CD4-positive, alpha-beta T cell (primary cell): ENCODE results near the gene SLC5A1. TPM values are rescaled to one million over a fixed set of nuclear protein-coding genes. Genes with fewer than 3 reads are reported as not detected.

Experiments
- ATAC-seq: fragments of 200-7000 bp; cut with Tn5 transposase; one replicate; pipeline ENCODE4 v1.10.0; 2022; ENCODE audit warnings: mild to moderate bottlenecking; ENCODE audit not compliant: poor library complexity
- CTCF ChIA-PET: fragments of 350-600 bp; sonication (Branson Sonifier 250); formaldehyde crosslinking; loops from one replicate; lab custom pipeline; 2021; ENCODE audit warnings: antibody characterized with exemption, inconsistent platforms; lab: Charles Lee
- POLR2A ChIA-PET: fragments of 350-600 bp; sonication (Branson Sonifier 250); formaldehyde crosslinking; loops from one replicate; lab custom pipeline; 2021; ENCODE audit warnings: antibody characterized with exemption, inconsistent platforms; lab: Charles Lee
- DNase-seq, 14 experiments: peaks; one replicate each; pipeline ENCODE4 v3.0.0-alpha.2; 2013 to 2020; ENCODE audit warnings: mixed read lengths in 2 of 14
- H3K27ac ChIP-seq, 2 donors: one replicate each; pipeline versions ENCODE4 v1.5.1 to v1.7.0; 2013; ENCODE audit warnings: low read length in 2 of 2, low read depth in 1 of 2, mild to moderate bottlenecking in 1 of 2
- H3K27me3 ChIP-seq, 2 experiments: 1 replicate in 1 of 2; 2 replicates in 1 of 2; pipeline versions ENCODE4 v1.6.1 to v1.7.0; 2013; ENCODE audit warnings: low read length in 2 of 2, control low read depth in 1 of 2, mild to moderate bottlenecking in 1 of 2, moderate library complexity in 1 of 2; ENCODE audit not compliant: insufficient read depth in 2 of 2, control insufficient read depth in 1 of 2
- H3K36me3 ChIP-seq: one replicate; pipeline ENCODE4 v1.6.1; 2013; ENCODE audit warnings: low read length, control low read depth; ENCODE audit not compliant: insufficient read depth
- H3K4me1 ChIP-seq: one replicate; pipeline ENCODE4 v1.6.1; 2013; ENCODE audit warnings: low read length, control low read depth; ENCODE audit not compliant: insufficient read depth
- H3K4me3 ChIP-seq: one replicate; pipeline ENCODE4 v1.5.1; 2013; ENCODE audit warnings: mild to moderate bottlenecking, low read length, moderate library complexity
- H3K9me3 ChIP-seq, 2 experiments: 1 replicate in 1 of 2; 2 replicates in 1 of 2; pipeline versions ENCODE4 v1.6.1 to v1.7.0; 2013; ENCODE audit warnings: low read length in 2 of 2, mild to moderate bottlenecking in 2 of 2, control low read depth in 1 of 2, moderate library complexity in 1 of 2; ENCODE audit not compliant: control insufficient read depth in 1 of 2, insufficient read depth in 1 of 2
- H3K27ac Mint-ChIP-seq: one replicate; pipeline ENCODE4 v1.8.0; 2020; ENCODE audit warnings: mixed read lengths
- H3K27me3 Mint-ChIP-seq: one replicate; pipeline ENCODE4 v1.8.0; 2021; ENCODE audit warnings: mixed read lengths
- H3K36me3 Mint-ChIP-seq: one replicate; pipeline ENCODE4 v1.8.0; 2021; ENCODE audit warnings: low read depth, mixed read lengths
- H3K4me1 Mint-ChIP-seq: one replicate; pipeline ENCODE4 v1.8.0; 2021; ENCODE audit warnings: low read depth, mixed read lengths
- H3K4me3 Mint-ChIP-seq: one replicate; pipeline ENCODE4 v1.8.0; 2020; ENCODE audit warnings: mild to moderate bottlenecking, mixed read lengths
- H3K9me3 Mint-ChIP-seq: one replicate; pipeline ENCODE4 v1.8.0; 2020; ENCODE audit warnings: mixed read lengths
- intact Hi-C, 2 experiments: fragments of 100-400 bp; cut with DNase I in 1 of 2; cut with micrococcal nuclease in 1 of 2; formaldehyde crosslinking; loops; one replicate each; pipeline versions ENCODE4 v1.15.1 to v1.9.0; 2023 to 2025; cut with DNase I, micrococcal nuclease
- total RNA-seq, 174 experiments: library from RNA in 2 of 174; stranded (reverse) in 2 of 174; gene quantifications; one replicate each; pipeline ENCODE4 v1.2.3 and lab custom pipeline; 2021 to 2026
- TF ChIP-seq, protein P1 (sequence below): fragments of 200-600 bp; IDR thresholded peaks from one replicate; pipeline ENCODE4 v1.8.0; 2022; ENCODE audit warnings: antibody characterized with exemption, mild to moderate bottlenecking

Gene SLC5A1
- total RNA-seq, 2 experiments from 2014 or later: not detected

DNA sequence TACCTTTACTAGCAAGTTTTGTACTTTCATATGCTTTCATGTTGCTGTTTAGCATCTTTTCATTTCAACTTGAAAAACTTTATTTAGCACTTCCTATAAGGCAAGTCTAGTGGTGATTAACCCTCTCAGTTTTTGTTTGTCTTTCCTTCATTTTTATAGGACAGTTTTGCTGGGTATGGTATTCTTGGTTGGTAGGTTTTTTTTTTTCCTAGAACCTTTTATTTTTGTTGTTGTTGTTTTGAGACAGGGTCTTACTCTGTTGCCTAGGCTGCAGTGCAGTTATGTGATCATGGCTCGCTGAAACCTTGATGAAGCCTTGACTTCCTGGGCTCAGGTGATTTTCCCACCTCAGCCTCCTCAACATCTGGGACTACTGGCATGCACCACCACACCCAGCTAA is 29.9 kb upstream of the SLC5A1 start:
- H3K27me3 ChIP-seq: peaks cover 0 to 4% of the 10 kb centered on the region in 2 experiments
- H3K9me3 ChIP-seq: peaks cover 21 to 36% of the 10 kb centered on the region in 2 experiments
- CTCF ChIA-PET: no interaction called here
- no peaks in the 10 kb centered on the region for H3K36me3 ChIP-seq
- no peak for DNase-seq
- Mint-ChIP-seq H3K4me1 (no peaks in the 10 kb centered on the region), H3K9me3 (peaks cover 17% of the 10 kb centered on the region), H3K4me3 (no peak overlapping the region), H3K27me3 (peaks cover 13% of the 10 kb centered on the region), H3K36me3 (no peaks in the 10 kb centered on the region), H3K27ac (no peak overlapping the region)
- H3K27ac ChIP-seq: no peak overlapping the region
- ATAC-seq: no peak
- no peak overlapping the region for H3K4me3 ChIP-seq
- TF ChIP-seq, protein P1, sequence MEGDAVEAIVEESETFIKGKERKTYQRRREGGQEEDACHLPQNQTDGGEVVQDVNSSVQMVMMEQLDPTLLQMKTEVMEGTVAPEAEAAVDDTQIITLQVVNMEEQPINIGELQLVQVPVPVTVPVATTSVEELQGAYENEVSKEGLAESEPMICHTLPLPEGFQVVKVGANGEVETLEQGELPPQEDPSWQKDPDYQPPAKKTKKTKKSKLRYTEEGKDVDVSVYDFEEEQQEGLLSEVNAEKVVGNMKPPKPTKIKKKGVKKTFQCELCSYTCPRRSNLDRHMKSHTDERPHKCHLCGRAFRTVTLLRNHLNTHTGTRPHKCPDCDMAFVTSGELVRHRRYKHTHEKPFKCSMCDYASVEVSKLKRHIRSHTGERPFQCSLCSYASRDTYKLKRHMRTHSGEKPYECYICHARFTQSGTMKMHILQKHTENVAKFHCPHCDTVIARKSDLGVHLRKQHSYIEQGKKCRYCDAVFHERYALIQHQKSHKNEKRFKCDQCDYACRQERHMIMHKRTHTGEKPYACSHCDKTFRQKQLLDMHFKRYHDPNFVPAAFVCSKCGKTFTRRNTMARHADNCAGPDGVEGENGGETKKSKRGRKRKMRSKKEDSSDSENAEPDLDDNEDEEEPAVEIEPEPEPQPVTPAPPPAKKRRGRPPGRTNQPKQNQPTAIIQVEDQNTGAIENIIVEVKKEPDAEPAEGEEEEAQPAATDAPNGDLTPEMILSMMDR: no peak
- intact Hi-C loops: no loop called here
- POLR2A ChIA-PET: no interaction called here
- no peaks in the 10 kb centered on the region for H3K4me1 ChIP-seq

DNA sequence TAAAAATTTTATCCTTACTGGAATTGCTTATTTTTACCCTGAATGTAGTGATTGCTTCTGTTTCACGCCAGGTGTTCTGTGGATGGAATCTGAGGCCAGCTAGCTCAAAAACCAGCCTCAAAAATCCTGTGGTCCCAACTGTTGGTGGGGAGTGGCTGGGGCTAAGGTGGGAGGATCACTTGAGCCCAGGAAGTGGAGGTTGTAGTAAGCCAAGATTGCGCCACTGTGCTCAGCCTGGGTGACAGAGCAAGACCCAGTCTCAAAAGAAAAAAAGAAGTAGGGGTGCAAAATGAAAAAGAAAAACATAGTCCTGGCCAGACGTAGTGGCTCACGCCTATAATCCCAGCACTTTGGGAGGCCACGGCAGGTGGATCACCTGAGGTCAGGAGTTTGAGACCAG is 27.0 kb upstream of the SLC5A1 start:
- DNase-seq (no peak), ATAC-seq (no peak)
- Histone ChIP-seq H3K9me3 (peaks cover 21 to 32% of the 10 kb centered on the region in 2 experiments), H3K4me1 (no peaks in the 10 kb centered on the region), H3K36me3 (no peaks in the 10 kb centered on the region), H3K27ac (no peak overlapping the region), H3K27me3 (peaks cover 3 to 12% of the 10 kb centered on the region in 2 experiments), H3K4me3 (no peak overlapping the region)
- CTCF ChIA-PET: interaction anchor here (0.6 kb wide), 1 partner anchor 26 kb away, joined by 3 read pairs; no protein-coding TSS in a partner anchor
- TF ChIP-seq, protein P1: no peak
- intact Hi-C loops: no loop called here
- POLR2A ChIA-PET: no interaction called here
- Mint-ChIP-seq H3K27ac (no peak overlapping the region), H3K4me1 (no peaks in the 10 kb centered on the region), H3K9me3 (peaks cover 14% of the 10 kb centered on the region), H3K27me3 (peaks cover 27% of the 10 kb centered on the region), H3K36me3 (no peaks in the 10 kb centered on the region), H3K4me3 (no peak overlapping the region)

DNA sequence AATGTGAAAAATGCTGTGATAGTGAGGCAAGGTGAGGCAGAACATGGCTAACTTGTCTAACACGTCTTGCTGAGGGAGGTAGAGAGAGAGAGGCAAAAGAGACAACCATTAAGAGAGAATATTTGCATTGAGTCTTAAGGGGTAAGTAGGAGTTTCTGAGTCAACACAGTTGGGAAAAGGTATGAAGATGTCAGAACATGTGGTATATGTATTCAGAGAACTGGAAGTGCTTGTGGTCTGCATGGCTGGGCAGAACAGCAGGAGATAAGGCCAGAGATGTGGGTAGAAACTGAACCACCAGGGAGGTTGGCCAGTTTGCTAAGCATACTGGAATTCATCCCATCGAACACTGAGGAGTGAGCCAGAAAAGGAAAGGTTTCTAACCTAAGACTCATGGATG is 25.0 kb upstream of the SLC5A1 start:
- Histone ChIP-seq H3K4me1 (no peaks in the 10 kb centered on the region), H3K27me3 (peaks cover 3 to 12% of the 10 kb centered on the region in 2 experiments), H3K9me3 (peaks cover 9 to 20% of the 10 kb centered on the region in 2 experiments), H3K4me3 (no peak overlapping the region), H3K27ac (no peak overlapping the region), H3K36me3 (no peaks in the 10 kb centered on the region)
- peaks cover 5% of the 10 kb centered on the region for H3K9me3 Mint-ChIP-seq
- ChIA-PET CTCF (no interaction called here), POLR2A (no interaction called here)
- H3K27me3 Mint-ChIP-seq: peaks cover 33% of the 10 kb centered on the region
- no peaks in the 10 kb centered on the region for H3K36me3 Mint-ChIP-seq
- DNase-seq (no peak), ATAC-seq (no peak)
- H3K27ac Mint-ChIP-seq: no peak overlapping the region
- TF ChIP-seq, protein P1: no peak
- no peak overlapping the region for H3K4me3 Mint-ChIP-seq
- intact Hi-C loops: no loop called here
- H3K4me1 Mint-ChIP-seq: no peaks in the 10 kb centered on the region
